Hepatocyte (in vitro differentiated cells): ENCODE results near the gene RNF112. TPM values are rescaled to one million over a fixed set of nuclear protein-coding genes. Genes with fewer than 3 reads are reported as not detected.

Experiments
- DNase-seq: peaks from one replicate; pipeline ENCODE4 v3.0.0-alpha.2; 2016; ENCODE audit warnings: low spot score
- H2AFZ ChIP-seq: fragments of 200-600 bp; sonication (generic); 2 replicates; pipeline ENCODE4 v1.6.0; 2016; ENCODE audit warnings: antibody characterized with exemption, mild to moderate bottlenecking
- H3K27ac ChIP-seq: fragments of 200-600 bp; sonication (generic); 2 replicates; pipeline ENCODE4 v1.5.1; 2016; ENCODE audit warnings: mild to moderate bottlenecking
- H3K27me3 ChIP-seq: fragments of 200-600 bp; sonication (generic); 2 replicates; pipeline ENCODE4 v1.6.1; 2016
- H3K36me3 ChIP-seq: fragments of 200-600 bp; sonication (generic); replicated peaks from 2 replicates; pipeline ENCODE4 v1.5.1; 2016; ENCODE audit warnings: low read depth; ENCODE audit not compliant: insufficient read depth
- H3K4me1 ChIP-seq: fragments of 200-600 bp; sonication (generic); 2 replicates; pipeline ENCODE4 v1.5.1; 2016; ENCODE audit warnings: mild to moderate bottlenecking, moderate library complexity; ENCODE audit not compliant: insufficient read depth
- H3K4me2 ChIP-seq: fragments of 200-600 bp; sonication (generic); 2 replicates; pipeline ENCODE4 v1.6.0; 2016
- H3K4me3 ChIP-seq: fragments of 200-600 bp; sonication (generic); 2 replicates; pipeline ENCODE4 v1.5.1; 2016; ENCODE audit warnings: mild to moderate bottlenecking
- H3K79me2 ChIP-seq: fragments of 200-600 bp; sonication (generic); 2 replicates; pipeline ENCODE4 v1.6.0; 2017; ENCODE audit warnings: mild to moderate bottlenecking
- H3K9me2 ChIP-seq: fragments of 200-600 bp; sonication (generic); replicated peaks from 2 replicates; pipeline ENCODE4 v1.6.0; 2017; ENCODE audit warnings: mild to moderate bottlenecking; ENCODE audit not compliant: insufficient read depth
- H3K9me3 ChIP-seq: fragments of 200-600 bp; sonication (generic); 2 replicates; pipeline ENCODE4 v1.5.1; 2016; ENCODE audit warnings: low read depth, mild to moderate bottlenecking
- H4K20me1 ChIP-seq: fragments of 200-600 bp; sonication (generic); 2 replicates; pipeline ENCODE4 v1.6.0; 2016; ENCODE audit warnings: mild to moderate bottlenecking; ENCODE audit not compliant: insufficient read depth, poor library complexity, severe bottlenecking
- EZH2 ChIP-seq: fragments of 200-600 bp; sonication (generic); IDR thresholded peaks from 2 replicates; pipeline ENCODE4 v1.6.1; 2016; ENCODE audit warnings: antibody characterized with exemption, mild to moderate bottlenecking, borderline replicate concordance
- EZH2phosphoT487 ChIP-seq: fragments of 200-600 bp; sonication (generic); IDR thresholded peaks from one replicate; pipeline ENCODE4 v1.6.1; 2018; ENCODE audit warnings: antibody characterized with exemption, mild to moderate bottlenecking, low read depth, moderate library complexity; ENCODE audit not compliant: unreplicated experiment, severe bottlenecking
- WGBS: methylation state at CpG from one replicate; pipeline ENCODE4 v1.1.6; 2016; ENCODE audit warnings: low lambda C conversion rate; ENCODE audit errors: missing lambda C conversion rate; 5-methylcytosine and 5-hydroxymethylcytosine counted together
- polyA plus RNA-seq: library from polyadenylated mRNA; unstranded; fragments of >200 nt; fragmentation: Nextera tagmentation; extraction: Ambion mirVana; gene quantifications from 2 replicates; pipeline ENCODE4 v1.2.1, GENCODE V29; 2016
- total RNA-seq: library from RNA; depleted of rRNA; stranded (reverse); fragments of >200 nt; gene quantifications from 2 replicates; pipeline ENCODE4 v1.2.3, GENCODE V29; 2014
- TF ChIP-seq, protein P1 (sequence below): fragments of 200-600 bp; sonication (generic); IDR thresholded peaks from 2 replicates; pipeline ENCODE4 v1.5.1; 2016; ENCODE audit warnings: antibody characterized with exemption, mild to moderate bottlenecking; ENCODE audit not compliant: poor library complexity

RNF112 gene
- total and polyA plus RNA-seq, 2 experiments from 2014 or later = 7.8 to 8.6 TPM

DNA sequence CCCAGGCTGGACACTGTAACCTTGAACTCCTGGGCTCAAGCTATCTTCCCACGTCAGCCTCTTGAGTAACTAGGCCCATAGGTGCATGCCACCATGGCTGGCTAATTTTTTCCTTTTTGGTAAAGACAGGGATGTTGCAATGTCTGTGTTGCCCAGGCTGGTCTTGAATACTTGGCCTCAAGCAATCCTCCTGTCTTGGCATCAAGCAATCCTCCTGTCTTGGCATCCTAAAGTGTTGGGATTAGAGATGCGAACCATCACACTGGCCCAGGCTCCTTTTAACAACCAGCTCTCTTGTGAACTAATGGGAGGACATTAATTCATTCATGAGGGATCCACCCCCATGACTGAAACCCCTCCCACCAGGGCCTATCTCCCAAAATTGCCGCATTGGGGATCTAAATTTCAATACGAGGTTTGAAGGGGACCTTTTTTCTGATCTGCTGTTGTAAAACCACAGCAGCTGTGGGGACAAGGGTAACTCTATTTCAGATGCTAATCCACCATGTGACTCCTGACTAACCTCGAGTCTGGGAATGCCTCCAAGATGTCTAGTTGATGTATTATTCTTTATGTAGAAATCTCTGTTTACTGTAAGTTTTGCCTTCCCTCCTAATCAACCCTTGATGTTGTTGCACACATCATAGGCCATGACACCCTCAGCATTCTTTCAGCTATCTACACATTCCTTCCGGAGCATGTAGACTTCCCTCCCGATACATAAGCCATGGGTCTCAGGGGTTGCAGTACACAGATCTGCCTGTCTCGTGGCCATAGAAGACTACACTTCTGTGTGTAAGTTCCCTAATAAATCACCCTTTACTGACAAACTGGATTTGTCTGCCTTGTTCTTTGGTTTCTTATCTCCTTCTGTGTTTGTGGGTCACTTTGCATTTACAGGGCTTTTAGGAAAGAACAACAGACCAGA is 37.6 kb downstream of the RNF112 start:
- Histone ChIP-seq H4K20me1 (no peaks in the 10 kb centered on the region), H3K4me1 (peaks cover 24% of the 10 kb centered on the region), H3K79me2 (no peaks in the 10 kb centered on the region), H3K4me2 (peak overlapping the region; percentile 18), H3K4me3 (no peak overlapping the region), H3K27ac (peak overlapping the region; percentile 86), H3K27me3 (no peaks in the 10 kb centered on the region), H2AFZ (no peak overlapping the region), H3K36me3 (no peaks in the 10 kb centered on the region), H3K9me2 (no peaks in the 10 kb centered on the region), H3K9me3 (peaks cover 3% of the 10 kb centered on the region)
- peak; percentile 77 for DNase-seq
- TF ChIP-seq, protein P1, sequence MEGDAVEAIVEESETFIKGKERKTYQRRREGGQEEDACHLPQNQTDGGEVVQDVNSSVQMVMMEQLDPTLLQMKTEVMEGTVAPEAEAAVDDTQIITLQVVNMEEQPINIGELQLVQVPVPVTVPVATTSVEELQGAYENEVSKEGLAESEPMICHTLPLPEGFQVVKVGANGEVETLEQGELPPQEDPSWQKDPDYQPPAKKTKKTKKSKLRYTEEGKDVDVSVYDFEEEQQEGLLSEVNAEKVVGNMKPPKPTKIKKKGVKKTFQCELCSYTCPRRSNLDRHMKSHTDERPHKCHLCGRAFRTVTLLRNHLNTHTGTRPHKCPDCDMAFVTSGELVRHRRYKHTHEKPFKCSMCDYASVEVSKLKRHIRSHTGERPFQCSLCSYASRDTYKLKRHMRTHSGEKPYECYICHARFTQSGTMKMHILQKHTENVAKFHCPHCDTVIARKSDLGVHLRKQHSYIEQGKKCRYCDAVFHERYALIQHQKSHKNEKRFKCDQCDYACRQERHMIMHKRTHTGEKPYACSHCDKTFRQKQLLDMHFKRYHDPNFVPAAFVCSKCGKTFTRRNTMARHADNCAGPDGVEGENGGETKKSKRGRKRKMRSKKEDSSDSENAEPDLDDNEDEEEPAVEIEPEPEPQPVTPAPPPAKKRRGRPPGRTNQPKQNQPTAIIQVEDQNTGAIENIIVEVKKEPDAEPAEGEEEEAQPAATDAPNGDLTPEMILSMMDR = no peak
- no peak for TF ChIP-seq EZH2
- no peak for TF ChIP-seq EZH2phosphoT487
- 39% methylated on average over 8 of the region's 8 CpGs for WGBS

DNA sequence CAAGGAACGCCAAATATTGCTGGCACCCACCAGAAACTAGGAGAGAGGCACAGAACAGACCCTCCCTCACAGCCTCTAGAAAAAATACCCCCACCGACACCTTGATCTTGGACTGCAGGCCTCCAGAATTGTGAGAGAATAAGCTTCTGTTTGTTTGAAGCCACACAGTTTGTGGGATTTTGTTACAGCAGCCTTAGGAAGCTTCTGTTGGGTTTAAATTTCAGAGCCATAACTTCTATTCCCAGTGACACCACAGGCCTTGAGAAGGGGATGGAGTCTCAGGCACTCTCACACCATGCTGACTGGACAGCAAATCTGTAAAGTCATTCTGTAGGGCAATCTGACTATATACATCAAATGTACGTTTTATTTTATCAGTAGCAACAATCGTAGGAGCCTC is 38.6 kb downstream of the RNF112 start:
- Histone ChIP-seq H3K27ac (peak overlapping the region; percentile 86), H3K9me3 (peaks cover 3% of the 10 kb centered on the region), H3K79me2 (no peaks in the 10 kb centered on the region), H3K9me2 (no peaks in the 10 kb centered on the region), H3K36me3 (no peaks in the 10 kb centered on the region), H3K4me1 (peaks cover 24% of the 10 kb centered on the region), H4K20me1 (no peaks in the 10 kb centered on the region), H2AFZ (no peak overlapping the region), H3K4me3 (no peak overlapping the region), H3K4me2 (no peak overlapping the region), H3K27me3 (no peaks in the 10 kb centered on the region)
- TF ChIP-seq, protein P1 = no peak
- no peak for TF ChIP-seq EZH2
- WGBS = 76% methylated on average over 4 of the region's 4 CpGs
- no peak for DNase-seq

DNA sequence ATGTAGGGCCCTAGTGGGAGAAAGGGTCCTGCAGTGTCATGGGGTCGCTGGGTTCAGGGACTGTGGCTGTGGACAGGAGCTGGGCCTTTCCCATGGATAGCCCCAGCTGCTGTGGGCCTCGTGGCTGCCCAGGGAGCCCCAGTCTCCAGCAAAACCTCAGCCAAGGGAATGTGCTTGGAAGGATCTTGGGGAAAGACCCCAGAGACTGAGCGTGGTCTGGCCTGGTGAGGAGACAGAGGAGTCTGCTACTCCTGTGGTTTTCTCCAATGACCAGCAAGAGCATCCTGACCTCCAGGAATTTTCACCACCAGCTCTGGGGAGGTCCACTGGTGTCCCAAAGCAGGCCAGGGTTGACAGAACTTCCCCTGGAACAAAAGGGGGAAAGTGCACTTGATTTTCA is 42.3 kb downstream of the RNF112 start:
- Histone ChIP-seq H3K4me2 (no peak overlapping the region), H3K36me3 (no peaks in the 10 kb centered on the region), H3K4me1 (peaks cover 12% of the 10 kb centered on the region), H3K27me3 (no peaks in the 10 kb centered on the region), H3K9me3 (no peaks in the 10 kb centered on the region), H2AFZ (no peak overlapping the region), H4K20me1 (no peaks in the 10 kb centered on the region), H3K9me2 (no peaks in the 10 kb centered on the region), H3K27ac (no peak overlapping the region), H3K79me2 (no peaks in the 10 kb centered on the region), H3K4me3 (no peak overlapping the region)
- no peak for TF ChIP-seq EZH2phosphoT487
- TF ChIP-seq, protein P1 = no peak
- no peak for TF ChIP-seq EZH2
- no peak for DNase-seq
- 88% methylated on average over 3 of the region's 3 CpGs for WGBS
